ENCODE measurements around the gene ZEB2. TPM values are rescaled to one million over a fixed set of nuclear protein-coding genes. Genes with fewer than 3 reads are reported as not detected.

Gene ZEB2
- total RNA-seq, 1 donor from 2014 or later = 106 TPM

- Histone ChIP-seq H3K4me1 (peaks cover 88% of the 10 kb centered on the region), H3F3A (ENCODE audit: low read depth) (peaks cover 70% of the 10 kb centered on the region), H3K27ac (peak overlapping the region; percentile 82), H4K20me1 (ENCODE audit: low read depth) (peaks cover 88% of the 10 kb centered on the region), H3K4me3 (peak overlapping the region; percentile 29), H3K4me2 (peak overlapping the region; percentile 96), H3K9ac (no peak overlapping the region), H3K79me2 (ENCODE audit: low read depth) (peaks cover 100% of the 10 kb centered on the region), H3K27me3 (no peaks in the 10 kb centered on the region), H3K36me3 (no peaks in the 10 kb centered on the region), H2AFZ (replicated peaks) (no peak overlapping the region), H3K9me3 (ENCODE audit: low read depth) (no peaks in the 10 kb centered on the region)
- peaks cover 6% of the 10 kb centered on the region for H3K36me3 Mint-ChIP-seq
- H3K27ac Mint-ChIP-seq = peak overlapping the region; percentile 96
- no peak for DNase-seq (ENCODE audit: low spot score)
- TF ChIP-seq EZH2phosphoT487 (IDR thresholded peaks at IDR 0.05) (no peak), EZH2 (IDR thresholded peaks at IDR 0.05) (no peak), CTCF (IDR thresholded peaks at IDR 0.05) (no peak)
- H3K27me3 Mint-ChIP-seq (ENCODE audit: insufficient read depth, low read depth) = peaks cover 2% of the 10 kb centered on the region
- peak overlapping the region; percentile 77 for H3K4me3 Mint-ChIP-seq
- H3K9me3 Mint-ChIP-seq = no peaks in the 10 kb centered on the region
- H3K4me1 Mint-ChIP-seq = peaks cover 92% of the 10 kb centered on the region
These were observed 8.6 kb downstream of the ZEB2 start for GRCh38 chr2:144511226-144511810.

GRCh38 chr2:144510294-144510991 lies 9.5 kb downstream of the ZEB2 start:
- no peak overlapping the region for H2AFZ ChIP-seq (replicated peaks)
- Mint-ChIP-seq H3K36me3 (peaks cover 4% of the 10 kb centered on the region), H3K9me3 (no peaks in the 10 kb centered on the region), H3K4me1 (peaks cover 99% of the 10 kb centered on the region), H3K27ac (peak overlapping the region; percentile 96), H3K4me3 (peak overlapping the region; percentile 77), H3K27me3 (ENCODE audit: insufficient read depth, low read depth) (no peaks in the 10 kb centered on the region)
- H3K9me3 ChIP-seq (ENCODE audit: low read depth) = no peaks in the 10 kb centered on the region
- peak overlapping the region; percentile 29 for H3K4me3 ChIP-seq
- peaks cover 97% of the 10 kb centered on the region for H4K20me1 ChIP-seq (ENCODE audit: low read depth)
- no peak for TF ChIP-seq EZH2 (IDR thresholded peaks at IDR 0.05)
- H3K27me3 ChIP-seq = no peaks in the 10 kb centered on the region
- peaks cover 70% of the 10 kb centered on the region for H3F3A ChIP-seq (ENCODE audit: low read depth)
- H3K9ac ChIP-seq = no peak overlapping the region
- peak; percentile 86 for DNase-seq (ENCODE audit: low spot score)
- H3K27ac ChIP-seq = peak overlapping the region; percentile 82
- H3K79me2 ChIP-seq (ENCODE audit: low read depth) = peaks cover 100% of the 10 kb centered on the region
- peak overlapping the region; percentile 96 for H3K4me2 ChIP-seq
- H3K36me3 ChIP-seq = no peaks in the 10 kb centered on the region
- peaks cover 97% of the 10 kb centered on the region for H3K4me1 ChIP-seq

DNA sequence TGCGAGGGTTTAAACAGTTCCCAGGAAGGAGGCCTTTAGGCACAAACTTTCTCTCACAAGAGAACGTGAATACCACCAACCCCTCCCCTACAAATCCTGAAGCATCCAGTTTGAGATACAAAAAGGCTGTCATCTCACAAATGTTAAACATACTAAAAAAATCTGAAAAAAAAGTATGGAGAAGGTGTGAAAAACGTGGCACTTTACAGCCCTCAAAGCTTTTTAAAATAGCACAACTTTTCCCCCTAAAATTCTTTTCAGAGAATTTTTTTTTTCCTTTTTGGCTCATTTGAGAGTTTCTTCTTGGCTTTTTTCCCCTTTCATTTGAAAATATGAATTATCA lies 10.1 kb downstream of the ZEB2 start:
- Histone ChIP-seq H3K79me2 (ENCODE audit: low read depth) (peaks cover 100% of the 10 kb centered on the region), H2AFZ (replicated peaks) (no peak overlapping the region), H3K9ac (no peak overlapping the region), H3K27ac (peak overlapping the region; percentile 82), H3K4me2 (peak overlapping the region; percentile 96), H3F3A (ENCODE audit: low read depth) (peaks cover 70% of the 10 kb centered on the region), H3K4me1 (peaks cover 98% of the 10 kb centered on the region), H3K4me3 (peak overlapping the region; percentile 29), H4K20me1 (ENCODE audit: low read depth) (peaks cover 100% of the 10 kb centered on the region), H3K36me3 (no peaks in the 10 kb centered on the region), H3K27me3 (no peaks in the 10 kb centered on the region), H3K9me3 (ENCODE audit: low read depth) (no peaks in the 10 kb centered on the region)
- H3K27me3 Mint-ChIP-seq (ENCODE audit: insufficient read depth, low read depth) = no peaks in the 10 kb centered on the region
- no peak for DNase-seq (ENCODE audit: low spot score)
- TF ChIP-seq EZH2 (IDR thresholded peaks at IDR 0.05) = no peak
- TF ChIP-seq CTCF (IDR thresholded peaks at IDR 0.05) = no peak
- no peak for TF ChIP-seq EZH2phosphoT487 (IDR thresholded peaks at IDR 0.05)
- H3K9me3 Mint-ChIP-seq = no peaks in the 10 kb centered on the region
- H3K4me3 Mint-ChIP-seq = peak overlapping the region; percentile 77
- H3K27ac Mint-ChIP-seq = peak overlapping the region; percentile 97
- H3K4me1 Mint-ChIP-seq = peaks cover 100% of the 10 kb centered on the region
- H3K36me3 Mint-ChIP-seq = no peaks in the 10 kb centered on the region
